A549 (cell line): ENCODE results near the gene TNRC6A. TPM values are rescaled to one million over a fixed set of nuclear protein-coding genes. Genes with fewer than 3 reads are reported as not detected.
"Not testable (repeated sequence)": the region's sequence is repeated elsewhere in the genome, so short reads cannot be mapped to it uniquely, and the experiment has no call there.

Experiments used
- ATAC-seq, 2 experiments: fragments of 200-7000 bp in 1 of 2; fragments of >200 bp in 1 of 2; cut with Nextera tagmentation in 1 of 2; cut with Tn5 transposase in 1 of 2; 3 replicates each; pipeline versions ENCODE4 v1.8.0 to v1.9.1; 2018 to 2020; ENCODE audit warnings: mild to moderate bottlenecking in 1 of 2, moderate library complexity in 1 of 2
- CTCF ChIA-PET: fragments of 300-600 bp; sonication (Branson Sonifier 250); formaldehyde crosslinking; extraction: SDS; loops from one replicate; lab custom pipeline; 2021; ENCODE audit warnings: antibody characterized with exemption, inconsistent platforms; lab: Yijun Ruan, JAX
- POLR2A ChIA-PET: fragments of 350-600 bp; formaldehyde crosslinking; extraction: SDS; loops from one replicate; lab custom pipeline; 2021; ENCODE audit warnings: antibody characterized with exemption, inconsistent platforms; lab: Yijun Ruan, JAX
- DNase-seq, 2 experiments: peaks; one replicate each; pipeline versions ENCODE4 v3.0.0 to v3.0.0-alpha.2; 2011 to 2016; ENCODE audit warnings: low read depth in 1 of 2, low spot score in 1 of 2
- FAIRE-seq: peaks from 2 replicates; lab custom pipeline; 2011; peaks lifted over from hg19 to GRCh38; lab: Jason Lieb, UNC
- H3K27ac ChIP-seq, 2 experiments: fragments of >200 bp; sonication (Bioruptor Twin); formaldehyde crosslinking; 3 replicates each; pipeline ENCODE4 v1.5.1; 2016 to 2017
- H3K4me1 ChIP-seq: fragments of >200 bp; sonication (Bioruptor Twin); formaldehyde crosslinking; 3 replicates; pipeline ENCODE4 v1.6.1; 2016
- H3K4me2 ChIP-seq: fragments of >200 bp; sonication (Bioruptor Twin); formaldehyde crosslinking; 3 replicates; pipeline ENCODE4 v1.6.1; 2016
- H3K4me3 ChIP-seq: fragments of >200 bp; sonication (Bioruptor Twin); formaldehyde crosslinking; 3 replicates; pipeline ENCODE4 v1.5.1; 2016
- H3K9me3 ChIP-seq: fragments of >200 bp; sonication (Bioruptor Twin); formaldehyde crosslinking; 3 replicates; pipeline ENCODE4 v1.6.1; 2016
- CEBPB ChIP-seq, 2 experiments: fragments of >200 bp in 1 of 2; sonication (Bioruptor Twin) in 1 of 2; formaldehyde crosslinking in 1 of 2; IDR thresholded peaks; 2 replicates each; pipeline ENCODE4 v1.6.1; 2012 to 2016
- EHF ChIP-seq: fragments of 250-450 bp; sonication (Bioruptor Pico); IDR thresholded peaks from 2 replicates; pipeline ENCODE4 v1.5.0; 2020; ENCODE audit warnings: mild to moderate bottlenecking
- EHMT2 ChIP-seq: fragments of 200-600 bp; sonication (generic); IDR thresholded peaks from 2 replicates; pipeline ENCODE4 v1.6.1; 2016; ENCODE audit warnings: antibody characterized with exemption, low read depth, mild to moderate bottlenecking, moderate library complexity
- FOSB ChIP-seq: fragments of 250-450 bp; sonication (Bioruptor Pico); IDR thresholded peaks from 2 replicates; pipeline ENCODE4 v1.5.0; 2020; ENCODE audit warnings: mild to moderate bottlenecking, moderate library complexity
- FOSL2 ChIP-seq, 2 experiments: fragments of 450-650 bp in 1 of 2; fragments of >200 bp in 1 of 2; sonication (Bioruptor Twin) in 1 of 2; formaldehyde crosslinking; IDR thresholded peaks; 2 replicates each; pipeline versions ENCODE4 v1.5.0 to v1.6.1; 2016 to 2020; ENCODE audit warnings: mild to moderate bottlenecking in 1 of 2, moderate library complexity in 1 of 2
- GATA3 ChIP-seq: IDR thresholded peaks from 2 replicates; pipeline ENCODE4 v1.6.1; 2012; ENCODE audit warnings: borderline replicate concordance
- HOXA7 ChIP-seq: fragments of 250-450 bp; sonication (Bioruptor Pico); IDR thresholded peaks from 2 replicates; pipeline ENCODE4 v1.5.0; 2020; ENCODE audit warnings: mild to moderate bottlenecking, moderate library complexity
- KDM1A ChIP-seq: fragments of 200-600 bp; sonication (generic); IDR thresholded peaks from 2 replicates; pipeline ENCODE4 v1.6.1; 2016; ENCODE audit warnings: low read depth, mild to moderate bottlenecking
- MAFK ChIP-seq: fragments of 450-650 bp; IDR thresholded peaks from 2 replicates; pipeline ENCODE4 v1.6.1; 2014; ENCODE audit not compliant: partially characterized antibody
- NFE2L2 ChIP-seq: fragments of 150-350 bp; conservative IDR thresholded peaks from 2 replicates; pipeline ENCODE4 v1.6.1; 2014; ENCODE audit warnings: low read length
- RAD21 ChIP-seq, 2 experiments: fragments of >200 bp in 1 of 2; sonication (Bioruptor Twin) in 1 of 2; formaldehyde crosslinking in 1 of 2; IDR thresholded peaks in 1 of 2; conservative IDR thresholded peaks in 1 of 2; 2 replicates in 1 of 2; 3 replicates in 1 of 2; pipeline ENCODE4 v1.6.1; 2012 to 2018; ENCODE audit warnings: inconsistent platforms in 1 of 2
- SMC3 ChIP-seq: fragments of >200 bp; sonication (Bioruptor Twin); formaldehyde crosslinking; IDR thresholded peaks from 3 replicates; pipeline ENCODE4 v1.6.1; 2018; ENCODE audit warnings: inconsistent platforms
- TP53 ChIP-seq: fragments of 250-450 bp; sonication (Bioruptor Pico); IDR thresholded peaks from 2 replicates; pipeline ENCODE4 v1.5.0; 2021; ENCODE audit warnings: mild to moderate bottlenecking, moderate library complexity
- ZSCAN20 ChIP-seq: fragments of 250-450 bp; sonication (Bioruptor Pico); IDR thresholded peaks from 2 replicates; pipeline ENCODE4 v1.8.0; 2022; ENCODE audit warnings: mild to moderate bottlenecking, moderate library complexity
- WGBS: methylation state at CpG from one replicate; pipeline ENCODE4 v1.1.6; 2017; ENCODE audit errors: missing lambda C conversion rate; 5-methylcytosine and 5-hydroxymethylcytosine counted together
- polyA plus RNA-seq, 4 experiments: library from polyadenylated mRNA; depleted of rRNA in 3 of 4; stranded (reverse); fragments of >200 nt; fragmentation: RNase III in 1 of 4; extraction: RNeasy Plus Mini Kit Qiagen cat#74134 plus additional on column Dnase treatment in 1 of 4; gene quantifications; 2 replicates in 3 of 4; 3 replicates in 1 of 4; pipeline ENCODE4 v1.2.3, GENCODE V29; 2011 to 2017
- TF ChIP-seq, protein P1 (sequence below): fragments of >200 bp; sonication (Bioruptor Twin); formaldehyde crosslinking; IDR thresholded peaks from 3 replicates; pipeline ENCODE4 v1.5.1; 2016
- TF ChIP-seq, protein P2 (sequence below): fragments of >200 bp; sonication (Bioruptor Twin); formaldehyde crosslinking; IDR thresholded peaks from 2 replicates; pipeline ENCODE4 v1.6.1; 2016
- TF ChIP-seq, protein P3 (sequence below): IDR thresholded peaks from 2 replicates; pipeline ENCODE4 v1.6.1; 2012
- TF ChIP-seq, protein P4 (sequence below): fragments of 200-600 bp; sonication (generic); IDR thresholded peaks from 2 replicates; pipeline ENCODE4 v1.6.1; 2016; ENCODE audit warnings: antibody characterized with exemption, mild to moderate bottlenecking, moderate library complexity

Gene TNRC6A
- polyA plus RNA-seq, 2 of the 4 experiments (the other 2 are of a cell fraction): 26.7 to 51.6 TPM

DNA sequence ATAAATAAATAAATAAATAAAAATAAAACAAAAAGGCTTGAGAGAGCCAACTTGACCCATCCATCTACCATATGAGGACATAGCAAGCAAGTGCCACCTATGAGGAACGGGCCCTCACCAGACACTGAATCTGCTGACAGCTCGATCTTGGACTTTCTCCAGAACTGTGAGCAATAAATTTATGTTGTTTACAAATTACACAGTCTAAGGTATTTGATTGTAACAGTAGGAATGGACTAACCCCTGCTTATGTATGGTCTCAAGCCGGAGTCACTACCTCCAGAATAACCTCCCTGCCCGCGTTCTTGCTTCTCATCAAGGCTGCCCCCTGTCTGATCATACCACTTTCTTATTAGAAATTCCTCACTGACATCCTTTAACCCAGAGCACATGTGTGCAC lies 126.2 kb downstream of the TNRC6A start:
- Histone ChIP-seq H3K4me1 (peaks cover 69% of the 10 kb centered on the region), H3K27ac (peak overlapping the region; percentile 83 to 89; a peak in 5 of 6 replicates), H3K4me2 (peak overlapping the region; percentile 75)
- DNase-seq (peak in 1 of 2 experiments; percentile 87), FAIRE-seq (no peak), ATAC-seq (peak in 1 of 2 experiments; percentile 55; a peak in 4 of 6 replicates)
- WGBS: 2% methylated on average over 5 of the region's 5 CpGs
- peak in 1 of 2 experiments; percentile 81; a peak in 2 of 4 replicates for TF ChIP-seq CEBPB (IDR thresholded peaks at IDR 0.05)
- TF ChIP-seq NFE2L2: no peak
- no peak for TF ChIP-seq FOSL2 (IDR thresholded peaks at IDR 0.05)
- TF ChIP-seq FOSL2 (CRISPR knock-in tag; IDR thresholded peaks at IDR 0.05): peak; percentile 40; the same call in 1 of the 2 replicates
- TF ChIP-seq RAD21 (conservative IDR thresholded peaks at IDR 0.05 in 1 of 2, IDR thresholded peaks at IDR 0.05 in 1 of 2): peak; percentile 37 to 42; a peak in 3 of 5 replicates
- TF ChIP-seq GATA3: peak; percentile 62; the same call in 1 of the 2 replicates
- 0 out of 3 replicates have a peak, but pooled peaks have one; percentile 22 for TF ChIP-seq SMC3
- TF ChIP-seq MAFK: peak; percentile 71
- TF ChIP-seq KDM1A: no peak
- TF ChIP-seq EHF (CRISPR knock-in tag): no peak
- TF ChIP-seq, protein P1, sequence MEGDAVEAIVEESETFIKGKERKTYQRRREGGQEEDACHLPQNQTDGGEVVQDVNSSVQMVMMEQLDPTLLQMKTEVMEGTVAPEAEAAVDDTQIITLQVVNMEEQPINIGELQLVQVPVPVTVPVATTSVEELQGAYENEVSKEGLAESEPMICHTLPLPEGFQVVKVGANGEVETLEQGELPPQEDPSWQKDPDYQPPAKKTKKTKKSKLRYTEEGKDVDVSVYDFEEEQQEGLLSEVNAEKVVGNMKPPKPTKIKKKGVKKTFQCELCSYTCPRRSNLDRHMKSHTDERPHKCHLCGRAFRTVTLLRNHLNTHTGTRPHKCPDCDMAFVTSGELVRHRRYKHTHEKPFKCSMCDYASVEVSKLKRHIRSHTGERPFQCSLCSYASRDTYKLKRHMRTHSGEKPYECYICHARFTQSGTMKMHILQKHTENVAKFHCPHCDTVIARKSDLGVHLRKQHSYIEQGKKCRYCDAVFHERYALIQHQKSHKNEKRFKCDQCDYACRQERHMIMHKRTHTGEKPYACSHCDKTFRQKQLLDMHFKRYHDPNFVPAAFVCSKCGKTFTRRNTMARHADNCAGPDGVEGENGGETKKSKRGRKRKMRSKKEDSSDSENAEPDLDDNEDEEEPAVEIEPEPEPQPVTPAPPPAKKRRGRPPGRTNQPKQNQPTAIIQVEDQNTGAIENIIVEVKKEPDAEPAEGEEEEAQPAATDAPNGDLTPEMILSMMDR: 0 out of 3 replicates have a peak, but pooled peaks have one; percentile 10
- TF ChIP-seq, protein P2, sequence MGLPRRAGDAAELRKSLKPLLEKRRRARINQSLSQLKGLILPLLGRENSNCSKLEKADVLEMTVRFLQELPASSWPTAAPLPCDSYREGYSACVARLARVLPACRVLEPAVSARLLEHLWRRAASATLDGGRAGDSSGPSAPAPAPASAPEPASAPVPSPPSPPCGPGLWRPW: no peak
- TF ChIP-seq, protein P3, sequence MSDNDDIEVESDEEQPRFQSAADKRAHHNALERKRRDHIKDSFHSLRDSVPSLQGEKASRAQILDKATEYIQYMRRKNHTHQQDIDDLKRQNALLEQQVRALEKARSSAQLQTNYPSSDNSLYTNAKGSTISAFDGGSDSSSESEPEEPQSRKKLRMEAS: peak; percentile 67; the same call in 1 of the 2 replicates
- TF ChIP-seq FOSB (CRISPR knock-in tag): no peak
- TF ChIP-seq, all 56 proteins: peak for 8
- POLR2A ChIA-PET: no interaction called here
- Histone ChIP-seq H3K4me3 (no peak overlapping the region), H3K9me3 (no peaks in the 10 kb centered on the region)
- CTCF ChIA-PET: interaction anchor here (0.6 to 2.2 kb wide), 4 partner anchors 10 to 338 kb away, joined by 3 to 9 read pairs (median 4); no protein-coding TSS in a partner anchor

DNA sequence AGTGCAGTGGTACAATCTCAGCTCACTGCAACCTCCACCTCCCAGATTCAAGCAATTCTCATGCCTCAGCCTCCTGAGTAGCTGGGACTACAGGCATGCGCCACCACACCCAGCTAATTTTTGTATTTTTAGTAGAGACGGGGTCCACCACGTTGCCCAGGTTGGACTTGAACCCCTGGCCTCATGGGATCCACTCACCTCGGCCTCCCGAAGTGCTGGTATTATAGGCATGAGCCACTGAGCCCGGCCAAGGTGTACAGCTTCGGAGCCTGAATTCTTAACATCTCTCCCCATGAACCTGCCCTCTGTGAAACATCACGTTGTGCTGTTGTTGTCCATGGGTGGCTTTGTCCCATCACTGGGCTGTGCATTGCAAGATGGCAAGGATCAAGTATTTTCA lies 127.4 kb downstream of the TNRC6A start:
- FAIRE-seq, H3K4me2 ChIP-seq, H3K9me3 ChIP-seq, DNase-seq, H3K27ac ChIP-seq, H3K4me3 ChIP-seq, ATAC-seq, POLR2A ChIA-PET: not testable (repeated sequence)
- CTCF ChIA-PET: interaction anchor here (0.7 kb wide), 1 partner anchor 292 kb away, joined by 3 read pairs; no protein-coding TSS in a partner anchor
- 86% methylated on average over 8 of the region's 8 CpGs for WGBS
- H3K4me1 ChIP-seq: peaks cover 57% of the 10 kb centered on the region

DNA sequence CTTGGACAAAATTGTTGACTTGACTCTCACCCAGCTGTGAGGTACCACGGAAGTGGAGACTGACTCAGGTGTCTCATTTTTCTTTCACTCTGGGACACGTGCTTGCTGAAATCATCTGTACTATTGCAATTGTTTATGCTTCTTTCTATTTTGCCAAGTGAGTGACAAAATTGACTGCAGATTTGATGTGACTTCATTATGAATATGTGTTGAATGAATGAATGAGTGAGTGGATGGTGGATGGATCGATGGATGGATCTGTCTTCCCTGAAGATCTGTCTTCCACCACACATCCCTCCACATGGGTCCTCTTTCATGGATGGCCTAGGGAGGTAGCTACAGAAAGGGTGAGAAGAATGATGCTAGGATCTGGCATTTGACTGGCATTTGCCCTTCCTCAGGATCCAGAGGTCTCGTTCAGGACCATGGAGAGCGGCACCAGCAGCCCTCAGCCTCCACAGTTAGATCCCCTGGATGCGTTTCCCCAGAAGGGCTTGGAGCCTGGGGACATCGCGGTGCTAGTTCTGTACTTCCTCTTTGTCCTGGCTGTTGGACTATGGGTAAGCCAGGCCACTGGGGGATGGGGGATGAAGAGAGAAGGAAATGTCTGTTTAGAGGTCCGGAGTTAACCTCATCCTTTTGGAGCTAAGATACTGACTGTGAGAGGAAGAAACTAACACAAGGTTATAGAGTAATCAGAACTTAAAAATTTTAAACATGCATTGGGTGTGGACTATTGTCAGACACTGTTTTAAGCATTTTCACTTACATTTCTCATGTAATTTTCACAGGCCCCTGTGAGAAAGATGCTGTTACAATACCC lies 129.0 kb downstream of the TNRC6A start:
- H3K9me3 ChIP-seq: 0 out of 3 replicates have a peak, but pooled peaks cover 4% of the 10 kb centered on the region
- POLR2A ChIA-PET: no interaction called here
- H3K4me2 ChIP-seq: peak overlapping the region; percentile 40; the same call in 1 of the 3 replicates
- WGBS: 49% methylated on average over 9 of the region's 9 CpGs
- H3K27ac ChIP-seq: no peak overlapping the region
- CTCF ChIA-PET: interaction anchor here (1.1 kb wide), 1 partner anchor 24 kb away, joined by 4 read pairs; no protein-coding TSS in a partner anchor
- H3K4me3 ChIP-seq: no peak overlapping the region
- TF ChIP-seq, protein P4, sequence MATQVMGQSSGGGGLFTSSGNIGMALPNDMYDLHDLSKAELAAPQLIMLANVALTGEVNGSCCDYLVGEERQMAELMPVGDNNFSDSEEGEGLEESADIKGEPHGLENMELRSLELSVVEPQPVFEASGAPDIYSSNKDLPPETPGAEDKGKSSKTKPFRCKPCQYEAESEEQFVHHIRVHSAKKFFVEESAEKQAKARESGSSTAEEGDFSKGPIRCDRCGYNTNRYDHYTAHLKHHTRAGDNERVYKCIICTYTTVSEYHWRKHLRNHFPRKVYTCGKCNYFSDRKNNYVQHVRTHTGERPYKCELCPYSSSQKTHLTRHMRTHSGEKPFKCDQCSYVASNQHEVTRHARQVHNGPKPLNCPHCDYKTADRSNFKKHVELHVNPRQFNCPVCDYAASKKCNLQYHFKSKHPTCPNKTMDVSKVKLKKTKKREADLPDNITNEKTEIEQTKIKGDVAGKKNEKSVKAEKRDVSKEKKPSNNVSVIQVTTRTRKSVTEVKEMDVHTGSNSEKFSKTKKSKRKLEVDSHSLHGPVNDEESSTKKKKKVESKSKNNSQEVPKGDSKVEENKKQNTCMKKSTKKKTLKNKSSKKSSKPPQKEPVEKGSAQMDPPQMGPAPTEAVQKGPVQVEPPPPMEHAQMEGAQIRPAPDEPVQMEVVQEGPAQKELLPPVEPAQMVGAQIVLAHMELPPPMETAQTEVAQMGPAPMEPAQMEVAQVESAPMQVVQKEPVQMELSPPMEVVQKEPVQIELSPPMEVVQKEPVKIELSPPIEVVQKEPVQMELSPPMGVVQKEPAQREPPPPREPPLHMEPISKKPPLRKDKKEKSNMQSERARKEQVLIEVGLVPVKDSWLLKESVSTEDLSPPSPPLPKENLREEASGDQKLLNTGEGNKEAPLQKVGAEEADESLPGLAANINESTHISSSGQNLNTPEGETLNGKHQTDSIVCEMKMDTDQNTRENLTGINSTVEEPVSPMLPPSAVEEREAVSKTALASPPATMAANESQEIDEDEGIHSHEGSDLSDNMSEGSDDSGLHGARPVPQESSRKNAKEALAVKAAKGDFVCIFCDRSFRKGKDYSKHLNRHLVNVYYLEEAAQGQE: peak; percentile 98
- TF ChIP-seq HOXA7 (CRISPR knock-in tag) (no peak), EHMT2 (peak; percentile 88; the same call in 1 of the 2 replicates), ZSCAN20 (CRISPR knock-in tag) (0 out of 2 replicates have a peak, but pooled peaks have one; percentile 30), TP53 (CRISPR knock-in tag) (peak; percentile 38; the same call in 1 of the 2 replicates)
- DNase-seq (peak; percentile 62 to 68), ATAC-seq (peak; percentile 52 to 62; a peak in 5 of 6 replicates), FAIRE-seq (peak; percentile 56)
- peaks cover 41% of the 10 kb centered on the region for H3K4me1 ChIP-seq
